Daoy (cell line): ENCODE measurements around the gene CCL5. TPM values are rescaled to one million over a fixed set of nuclear protein-coding genes. Genes with fewer than 3 reads are reported as not detected.

Experiments used
- total RNA-seq: library from RNA; depleted of rRNA; stranded (reverse); fragments of >200 nt; shearing (Covaris generic); gene quantifications from 2 replicates; pipeline ENCODE4 v1.2.3, GENCODE V29; 2014; rRNA removed

Gene CCL5
- total RNA-seq, 1 experiment from 2014 or later: 9.0 TPM

Other genes with a start within 250 kb of the CCL5 start
- gene RASL10B, start 148.7 kb downstream of the CCL5 start, total RNA-seq: 0.39 and 3.5 TPM in 2 replicates
- gene GAS2L2, start 127.1 kb downstream of the CCL5 start, total RNA-seq: not detected in 2 replicates
- gene C17orf50, start 119.5 kb downstream of the CCL5 start, total RNA-seq: not detected in 2 replicates
- 0.40 TPM in 1 of 2 replicates, not detected in the other for gene MMP28, start 84.7 kb downstream of the CCL5 start, total RNA-seq
- gene TAF15, start 70.9 kb downstream of the CCL5 start, total RNA-seq: 12.1 and 15.9 TPM in 2 replicates
- gene HEATR9, start 11.5 kb downstream of the CCL5 start, total RNA-seq: not detected in 2 replicates
- gene RDM1, start 50.4 kb upstream of the CCL5 start, total RNA-seq: 0.86 and 4.3 TPM in 2 replicates
- gene LYZL6, start 63.4 kb upstream of the CCL5 start, total RNA-seq: not detected in 2 replicates
- not detected in 2 replicates for gene CCL16, start 101.1 kb upstream of the CCL5 start, total RNA-seq
- not detected in 2 replicates for gene CCL14, start 106.4 kb upstream of the CCL5 start, total RNA-seq
- not detected in 2 replicates for gene CCL15, start 121.2 kb upstream of the CCL5 start, total RNA-seq
- gene CCL23, start 137.6 kb upstream of the CCL5 start, total RNA-seq: not detected in 2 replicates
- gene CCL18, start 183.9 kb upstream of the CCL5 start, total RNA-seq: not detected in 2 replicates
- gene CCL3, start 209.8 kb upstream of the CCL5 start, total RNA-seq: 0.46 TPM in 1 of 2 replicates, not detected in the other
- not detected in 2 replicates for gene CCL4, start 223.5 kb upstream of the CCL5 start, total RNA-seq